ENCODE results near the gene SLC25A51. TPM values are rescaled to one million over a fixed set of nuclear protein-coding genes. Genes with fewer than 3 reads are reported as not detected.

SLC25A51 gene
- polyA plus RNA-seq, 1 experiment: 29.9 TPM

GRCh38 chr9:37931592-37931991 lies 27.7 kb upstream of the SLC25A51 start:
- CTCF ChIA-PET: interaction anchor here (1.4 kb wide), 1 partner anchor 18 kb away, joined by 3 read pairs; no protein-coding TSS in a partner anchor
- TF ChIP-seq CTCF (IDR thresholded peaks at IDR 0.05; ENCODE audit: low read depth, low read length): no peak
- no peak overlapping the region for H3K4me3 ChIP-seq (ENCODE audit: low read depth, low read length)
- POLR2A ChIA-PET: no interaction called here
- H3K27ac ChIP-seq (ENCODE audit: low read depth, low read length): no peak overlapping the region
- no peaks in the 10 kb centered on the region for H3K27me3 ChIP-seq (ENCODE audit: control insufficient read depth, insufficient read depth, low read length)
- no peaks in the 10 kb centered on the region for H3K9me3 ChIP-seq (ENCODE audit: control insufficient read depth, insufficient read depth, low read length)
- no peak for DNase-seq (ENCODE audit: low read depth, low spot score)

- Histone ChIP-seq H3K9me3 (ENCODE audit: control insufficient read depth, insufficient read depth, low read length) (no peaks in the 10 kb centered on the region), H3K4me3 (ENCODE audit: low read depth, low read length) (no peak overlapping the region), H3K27ac (ENCODE audit: low read depth, low read length) (peak overlapping the region; percentile 31), H3K27me3 (ENCODE audit: control insufficient read depth, insufficient read depth, low read length) (no peaks in the 10 kb centered on the region)
- DNase-seq (ENCODE audit: low read depth, low spot score): no peak
- CTCF ChIA-PET: interaction anchor here (1.2 kb wide), 1 partner anchor 16 kb away, joined by 9 read pairs; no protein-coding TSS in a partner anchor
- POLR2A ChIA-PET: no interaction called here
- no peak for TF ChIP-seq CTCF (IDR thresholded peaks at IDR 0.05; ENCODE audit: low read depth, low read length)
Observed at GRCh38 chr9:37929441-37929895, 25.5 kb upstream of the SLC25A51 start.

- ChIA-PET POLR2A (no interaction called here), CTCF (interaction anchor here (0.7 to 1.2 kb wide), 2 partner anchors 15 to 29 kb away, joined by 3 to 9 read pairs; no protein-coding TSS in a partner anchor)
- no peak for DNase-seq (ENCODE audit: low read depth, low spot score)
- Histone ChIP-seq H3K9me3 (ENCODE audit: control insufficient read depth, insufficient read depth, low read length) (no peaks in the 10 kb centered on the region), H3K27me3 (ENCODE audit: control insufficient read depth, insufficient read depth, low read length) (no peaks in the 10 kb centered on the region), H3K27ac (ENCODE audit: low read depth, low read length) (peak overlapping the region; percentile 31), H3K4me3 (ENCODE audit: low read depth, low read length) (no peak overlapping the region)
- TF ChIP-seq CTCF (IDR thresholded peaks at IDR 0.05; ENCODE audit: low read depth, low read length): no peak
Observed at GRCh38 chr9:37928552-37929430, 24.9 kb upstream of the SLC25A51 start.

GRCh38 chr9:37927601-37928551 lies 23.9 kb upstream of the SLC25A51 start:
- ChIA-PET CTCF (interaction anchor here (0.7 kb wide), 1 partner anchor 28 kb away, joined by 3 read pairs; no protein-coding TSS in a partner anchor), POLR2A (interaction anchor here (0.7 kb wide), 1 partner anchor 58 kb away, joined by 3 read pairs; no protein-coding TSS in a partner anchor)
- Histone ChIP-seq H3K4me3 (ENCODE audit: low read depth, low read length) (no peak overlapping the region), H3K9me3 (ENCODE audit: control insufficient read depth, insufficient read depth, low read length) (no peaks in the 10 kb centered on the region), H3K27me3 (ENCODE audit: control insufficient read depth, insufficient read depth, low read length) (no peaks in the 10 kb centered on the region), H3K27ac (ENCODE audit: low read depth, low read length) (no peak overlapping the region)
- DNase-seq (ENCODE audit: low read depth, low spot score): no peak
- TF ChIP-seq CTCF (IDR thresholded peaks at IDR 0.05; ENCODE audit: low read depth, low read length): no peak

All from AG04450 (cell line).